Subcutaneous abdominal adipose tissue (tissue), 5 donors: Measurements from ENCODE around the gene ZIC2.
"Not testable (repeated sequence)": the region's sequence is repeated elsewhere in the genome, so short reads cannot be mapped to it uniquely, and the experiment has no call there.

Source experiments
- H3K27ac ChIP-seq: one replicate; pipeline ENCODE4 v1.7.0; 2013; ENCODE audit warnings: low read depth, mild to moderate bottlenecking, inconsistent platforms, low read length, moderate library complexity
- H3K27me3 ChIP-seq, 5 donors: one replicate each; pipeline ENCODE4 v1.7.0; 2013; ENCODE audit warnings: low read length in 5 of 5, inconsistent platforms in 1 of 5; ENCODE audit not compliant: control insufficient read depth in 5 of 5, insufficient read depth in 4 of 5
- H3K36me3 ChIP-seq, 5 donors: one replicate each; pipeline ENCODE4 v1.7.0; 2013; ENCODE audit warnings: low read length in 5 of 5; ENCODE audit not compliant: control insufficient read depth in 5 of 5, insufficient read depth in 5 of 5
- H3K4me1 ChIP-seq, 5 donors: one replicate each; pipeline ENCODE4 v1.7.0; 2013; ENCODE audit warnings: low read length in 5 of 5, mild to moderate bottlenecking in 3 of 5, moderate library complexity in 1 of 5; ENCODE audit not compliant: control insufficient read depth in 5 of 5, insufficient read depth in 5 of 5
- H3K4me3 ChIP-seq, 5 donors: one replicate each; pipeline ENCODE4 v1.7.0; 2013; ENCODE audit warnings: low read length in 5 of 5, low read depth in 1 of 5
- H3K9ac ChIP-seq, 5 donors: one replicate each; pipeline ENCODE4 v1.7.0; 2013; ENCODE audit warnings: low read length in 5 of 5, mild to moderate bottlenecking in 4 of 5, moderate library complexity in 3 of 5
- H3K9me3 ChIP-seq, 5 donors: one replicate each; pipeline ENCODE4 v1.7.0; 2013; ENCODE audit warnings: low read length in 5 of 5; ENCODE audit not compliant: control insufficient read depth in 5 of 5
- donor health status: healthy.
- donor health status: healthy.
- donor health status: healthy.
- donor health status: healthy.
- donor health status: healthy.

ZIC2 gene

GRCh38 chr13:99948907-99949678 is 32.5 kb upstream of the ZIC2 start:
- Histone ChIP-seq H3K27ac (no peak overlapping the region), H3K36me3 (no peaks in the 10 kb centered on the region), H3K9ac (no peak overlapping the region), H3K4me1 (no peaks in the 10 kb centered on the region), H3K27me3 (peaks cover 24 to 70% (median 43%) of the 10 kb centered on the region in 5 donors), H3K9me3 (no peaks in the 10 kb centered on the region), H3K4me3 (no peak overlapping the region)

- Histone ChIP-seq H3K9ac (no peak overlapping the region), H3K27ac (no peak overlapping the region), H3K4me1 (no peaks in the 10 kb centered on the region), H3K36me3 (no peaks in the 10 kb centered on the region), H3K9me3 (no peaks in the 10 kb centered on the region), H3K27me3 (peaks cover 25 to 71% (median 44%) of the 10 kb centered on the region in 5 donors), H3K4me3 (no peak overlapping the region)
These were observed 31.7 kb upstream of the ZIC2 start for GRCh38 chr13:99949679-99950413.

- Histone ChIP-seq H3K27me3 (peaks cover 39 to 79% (median 50%) of the 10 kb centered on the region in 5 donors), H3K4me1 (peaks cover 0 to 15% (median 13%) of the 10 kb centered on the region in 5 donors)
- H3K36me3 ChIP-seq, H3K27ac ChIP-seq, H3K9ac ChIP-seq, H3K9me3 ChIP-seq, H3K4me3 ChIP-seq: not testable (repeated sequence)
These were observed 29.9 kb upstream of the ZIC2 start for GRCh38 chr13:99951666-99952065.

DNA sequence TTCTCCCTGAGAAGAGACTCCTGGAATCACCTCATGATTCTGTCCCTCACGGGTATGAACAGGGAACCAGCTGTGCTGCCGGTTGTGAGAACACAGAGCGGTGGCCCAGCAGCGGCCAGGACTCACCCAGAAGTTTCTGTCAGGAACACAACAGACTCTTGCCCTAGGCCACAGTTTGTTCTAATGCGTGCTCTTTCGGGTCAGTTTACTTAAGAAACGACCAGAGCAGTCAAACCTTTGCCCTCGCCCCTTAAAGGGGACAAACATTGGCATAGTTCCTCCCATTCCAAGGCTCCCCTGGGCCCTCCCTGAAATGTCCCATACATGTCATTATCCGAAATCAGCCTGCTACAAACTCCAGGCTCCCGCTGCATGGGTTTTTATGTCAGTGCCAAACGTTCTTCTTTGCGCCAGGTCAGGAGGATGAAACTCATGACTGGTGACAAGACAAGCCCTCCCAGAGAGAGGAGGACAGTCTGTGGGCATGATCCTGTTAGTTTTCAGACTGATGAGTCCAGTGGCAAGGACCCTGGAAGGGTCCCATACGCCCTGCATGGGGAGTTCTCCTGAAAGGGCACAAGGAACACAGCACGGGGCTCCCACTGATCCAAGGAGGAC is 28.3 kb upstream of the ZIC2 start:
- Histone ChIP-seq H3K27me3 (peaks cover 47 to 79% (median 60%) of the 10 kb centered on the region in 5 donors), H3K4me1 (peaks cover 0 to 24% (median 23%) of the 10 kb centered on the region in 5 donors), H3K4me3 (no peak overlapping the region), H3K36me3 (no peaks in the 10 kb centered on the region), H3K27ac (no peak overlapping the region), H3K9me3 (no peaks in the 10 kb centered on the region), H3K9ac (no peak overlapping the region)

DNA sequence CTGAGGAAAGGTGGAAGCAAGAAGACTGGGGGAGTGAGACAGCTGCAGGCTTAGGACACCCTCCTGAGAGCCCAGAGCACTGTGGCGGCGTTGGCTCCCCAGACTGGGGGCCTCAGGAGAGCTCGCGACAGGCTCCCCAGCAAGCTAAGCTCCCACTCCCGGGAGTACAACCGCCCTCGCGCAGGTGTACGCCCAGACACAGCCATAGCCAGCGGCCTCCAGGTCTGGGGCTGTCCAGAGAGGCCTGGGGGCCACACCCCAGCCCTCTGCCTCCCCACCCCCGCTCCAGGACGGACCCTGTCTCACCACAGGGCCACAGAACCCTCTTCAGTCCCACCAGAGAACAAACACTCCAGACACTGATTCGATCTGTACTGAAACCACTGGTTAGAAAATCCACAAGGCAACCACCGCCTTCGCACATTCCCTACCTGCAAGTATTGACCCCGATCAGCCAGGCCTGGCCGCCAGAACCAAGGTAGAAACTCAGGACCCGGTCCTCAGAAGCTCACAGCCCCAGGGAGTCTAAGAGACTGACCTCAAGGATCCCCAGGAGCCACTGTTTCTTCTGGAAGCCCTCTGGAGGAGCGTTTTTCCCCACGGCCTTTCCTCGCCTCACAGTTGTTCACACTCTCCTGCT is 26.4 kb upstream of the ZIC2 start:
- Histone ChIP-seq H3K9ac (no peak overlapping the region), H3K9me3 (no peaks in the 10 kb centered on the region), H3K4me1 (peaks cover 0 to 40% (median 32%) of the 10 kb centered on the region in 5 donors), H3K4me3 (peak overlapping the region in 4 of 5 donors; percentile 48 to 63 (median 58)), H3K27me3 (peaks cover 67 to 90% (median 74%) of the 10 kb centered on the region in 5 donors), H3K36me3 (no peaks in the 10 kb centered on the region), H3K27ac (no peak overlapping the region)

DNA sequence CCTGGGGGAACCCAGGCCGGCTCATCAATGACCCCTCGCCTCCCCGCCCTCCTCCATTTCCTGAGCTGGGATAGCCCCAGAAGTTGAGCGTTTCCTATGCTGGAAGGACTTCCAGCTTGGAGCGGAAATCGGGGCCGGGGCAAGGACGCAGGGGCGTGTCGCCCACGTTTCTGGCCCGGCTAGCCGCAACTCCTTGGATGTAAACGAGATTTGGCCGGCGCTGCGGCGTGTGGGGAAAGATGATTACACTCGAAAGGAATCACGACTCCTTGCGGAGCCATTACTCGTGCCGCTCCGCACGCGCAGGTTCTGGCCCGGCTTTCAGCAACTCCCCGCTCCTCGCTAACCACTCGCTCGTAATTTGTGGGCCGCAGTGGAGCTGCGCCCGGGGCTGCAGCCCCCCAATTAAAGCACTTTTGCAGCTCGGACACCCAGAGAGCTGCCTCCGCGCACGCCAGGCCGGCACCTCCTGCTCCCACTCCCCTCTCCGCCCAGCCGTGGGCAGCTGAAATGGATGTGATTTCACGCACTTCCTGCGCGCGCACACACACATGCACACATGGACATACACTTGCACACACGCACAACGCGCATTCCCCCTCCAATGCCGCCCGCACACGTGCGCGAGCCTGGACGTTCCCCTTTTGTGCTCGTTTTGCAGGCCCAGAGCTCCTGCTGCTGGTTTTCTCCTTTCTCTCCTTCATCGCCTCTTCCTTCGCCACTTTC is 25.7 kb upstream of the ZIC2 start:
- Histone ChIP-seq H3K27ac (no peak overlapping the region), H3K9me3 (no peaks in the 10 kb centered on the region), H3K27me3 (peaks cover 65 to 90% (median 71%) of the 10 kb centered on the region in 5 donors), H3K36me3 (no peaks in the 10 kb centered on the region), H3K9ac (no peak overlapping the region), H3K4me3 (peak overlapping the region in 4 of 5 donors; percentile 48 to 63 (median 58)), H3K4me1 (peaks cover 0 to 40% (median 32%) of the 10 kb centered on the region in 5 donors)

DNA sequence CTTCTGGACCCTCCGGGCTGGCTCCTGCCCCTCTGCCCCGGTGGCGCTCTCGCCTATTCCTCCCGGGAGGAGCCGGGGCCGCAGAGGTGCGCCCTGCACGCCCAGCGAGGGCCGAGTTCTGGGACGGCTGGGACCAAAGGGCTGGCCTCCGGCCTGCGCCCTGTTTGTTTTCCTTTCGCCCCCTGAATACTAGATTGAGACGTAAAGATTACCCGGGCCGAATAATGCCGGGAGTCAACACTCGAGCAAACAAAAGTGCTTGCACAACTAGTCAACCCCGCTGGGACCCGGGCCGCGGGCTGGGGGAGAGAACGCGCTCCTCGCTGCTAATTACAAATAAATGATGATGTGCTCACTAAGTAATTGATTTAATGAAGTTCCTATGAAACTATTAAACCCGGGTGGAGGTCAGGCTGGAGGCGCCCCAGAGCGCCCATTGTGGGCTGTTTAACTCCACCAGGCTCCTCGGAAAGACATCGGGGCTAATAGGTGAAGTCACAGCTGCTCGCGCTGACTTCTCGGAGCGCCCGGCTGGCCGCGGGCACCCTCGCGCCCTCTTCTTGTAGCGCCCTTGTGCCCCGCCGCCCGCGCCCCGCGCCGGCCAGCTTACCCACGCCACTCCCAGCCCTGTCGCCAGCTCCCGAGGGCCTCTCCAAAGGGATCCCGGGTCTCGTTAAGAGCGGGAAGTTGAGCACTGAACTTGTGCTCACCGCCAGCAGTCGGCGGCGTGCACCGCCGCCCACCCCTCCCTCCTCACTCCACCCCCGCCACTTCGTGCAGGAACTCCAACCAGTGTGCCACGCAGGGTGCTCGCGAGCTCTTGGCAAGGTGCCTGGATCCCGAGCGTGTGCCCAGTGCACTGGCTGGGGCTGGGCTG is 24.9 kb upstream of the ZIC2 start:
- H3K9ac ChIP-seq = no peak overlapping the region
- no peaks in the 10 kb centered on the region for H3K9me3 ChIP-seq
- H3K27me3 ChIP-seq = peaks cover 71 to 89% (median 76%) of the 10 kb centered on the region in 5 donors
- H3K4me3 ChIP-seq = peak overlapping the region in 4 of 5 donors; percentile 48 to 63 (median 58)
- no peak overlapping the region for H3K27ac ChIP-seq
- no peaks in the 10 kb centered on the region for H3K36me3 ChIP-seq
- H3K4me1 ChIP-seq = peaks cover 0 to 40% (median 32%) of the 10 kb centered on the region in 5 donors

DNA sequence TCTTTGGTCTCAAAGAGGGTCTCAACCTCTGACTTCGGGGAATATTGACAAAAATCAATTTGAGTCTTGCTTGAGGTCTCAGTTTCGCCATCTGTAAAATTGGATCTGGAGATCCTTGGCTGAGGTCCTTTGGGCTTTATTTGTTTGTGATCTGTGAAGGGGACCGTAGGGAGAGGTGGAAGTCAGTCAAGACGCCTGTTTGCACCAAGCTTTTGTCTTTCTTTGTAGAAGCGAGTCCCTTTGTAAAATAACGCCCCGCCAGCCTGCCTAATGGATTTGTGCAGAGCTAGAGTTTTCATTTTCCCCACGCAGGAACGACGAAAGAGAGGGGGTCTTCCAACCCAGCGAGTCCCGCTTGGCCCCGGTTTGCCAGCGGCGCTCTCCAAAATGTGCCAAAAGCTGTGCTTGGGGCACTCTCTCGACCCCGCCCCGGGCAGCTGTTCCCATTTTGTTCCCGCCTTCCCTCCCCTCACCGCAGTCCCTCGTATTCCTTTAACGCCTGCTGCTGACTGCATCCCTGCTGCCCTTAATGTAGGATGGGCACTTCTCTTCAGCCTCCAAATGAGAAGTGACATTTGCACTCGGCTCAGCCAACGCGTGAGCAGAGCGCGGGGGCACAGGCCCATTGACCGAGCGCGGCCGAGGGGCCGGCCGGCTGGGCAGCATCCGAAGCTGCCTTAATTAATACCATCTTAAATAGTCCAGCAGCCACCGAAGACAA is 23.0 kb upstream of the ZIC2 start:
- H3K4me1 ChIP-seq = peaks cover 0 to 40% (median 32%) of the 10 kb centered on the region in 5 donors
- H3K36me3 ChIP-seq = no peaks in the 10 kb centered on the region
- no peak overlapping the region for H3K9ac ChIP-seq
- H3K27me3 ChIP-seq = peaks cover 66 to 91% (median 79%) of the 10 kb centered on the region in 5 donors
- H3K27ac ChIP-seq = no peak overlapping the region
- no peaks in the 10 kb centered on the region for H3K9me3 ChIP-seq
- H3K4me3 ChIP-seq = no peak overlapping the region
